ENCODE results near the gene DCTD.
A peak's percentile ranks its signal among the peaks of the same experiment; 100 is the strongest.

Gene DCTD

DNA sequence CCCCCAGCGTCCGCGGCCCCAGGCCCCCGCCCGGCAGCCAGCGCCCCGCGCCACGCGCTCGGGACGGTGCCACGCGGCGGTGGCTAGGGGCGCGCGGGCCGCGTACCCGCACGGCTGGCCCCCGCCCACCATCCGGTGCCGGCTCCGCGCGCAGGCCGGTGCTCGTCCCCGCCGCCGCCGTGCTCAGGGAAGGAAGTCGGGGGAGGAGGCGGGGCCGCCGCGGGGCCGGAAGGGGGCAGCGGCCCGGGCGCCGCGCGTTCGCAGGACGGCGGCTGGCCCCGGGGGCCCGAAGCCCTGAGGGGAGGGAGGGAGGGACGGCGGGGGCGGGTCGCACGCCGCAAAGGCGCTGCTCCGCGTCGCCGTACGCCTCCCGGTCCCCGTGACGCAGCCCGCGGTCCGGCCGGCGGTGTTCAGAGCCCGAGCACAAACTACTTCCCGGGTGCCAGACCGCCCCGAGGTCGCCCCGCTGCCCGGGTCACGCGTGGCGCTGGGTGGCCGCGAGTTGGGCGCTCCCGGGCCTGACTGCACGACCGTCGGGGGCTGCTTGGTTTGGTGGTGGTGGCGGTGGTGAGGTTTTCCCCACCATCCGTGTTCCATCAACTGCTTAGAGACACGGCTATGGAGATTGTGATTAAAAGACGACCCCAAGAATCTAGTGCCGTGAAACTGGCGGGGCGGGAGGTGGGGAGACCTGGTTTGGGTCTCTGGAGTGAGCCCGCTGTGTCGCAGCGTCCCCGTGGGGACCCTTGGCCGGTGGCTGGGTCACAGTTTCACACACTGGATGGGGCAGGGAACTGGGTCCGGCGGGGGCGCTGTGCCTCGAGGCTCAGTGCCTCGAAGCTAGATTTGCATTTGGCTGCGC, at the start of gene DCTD:
Gene DCTD, minus strand, starts transcription at position 205 of the 862 bp plus-strand sequence. CDS start 1,818 bp downstream, outside the sequence.
- peak; percentile 73 for DNase-seq

- DNase-seq: no peak
Measured at GRCh38 chr4:182960746-182961145, 43.6 kb upstream of the DCTD start.

GRCh38 chr4:182960228-182960627, 43.0 kb upstream of the DCTD start:
- DNase-seq: no peak

- DNase-seq: no peak
Measured at GRCh38 chr4:182955411-182955810, 38.2 kb upstream of the DCTD start.

DNA sequence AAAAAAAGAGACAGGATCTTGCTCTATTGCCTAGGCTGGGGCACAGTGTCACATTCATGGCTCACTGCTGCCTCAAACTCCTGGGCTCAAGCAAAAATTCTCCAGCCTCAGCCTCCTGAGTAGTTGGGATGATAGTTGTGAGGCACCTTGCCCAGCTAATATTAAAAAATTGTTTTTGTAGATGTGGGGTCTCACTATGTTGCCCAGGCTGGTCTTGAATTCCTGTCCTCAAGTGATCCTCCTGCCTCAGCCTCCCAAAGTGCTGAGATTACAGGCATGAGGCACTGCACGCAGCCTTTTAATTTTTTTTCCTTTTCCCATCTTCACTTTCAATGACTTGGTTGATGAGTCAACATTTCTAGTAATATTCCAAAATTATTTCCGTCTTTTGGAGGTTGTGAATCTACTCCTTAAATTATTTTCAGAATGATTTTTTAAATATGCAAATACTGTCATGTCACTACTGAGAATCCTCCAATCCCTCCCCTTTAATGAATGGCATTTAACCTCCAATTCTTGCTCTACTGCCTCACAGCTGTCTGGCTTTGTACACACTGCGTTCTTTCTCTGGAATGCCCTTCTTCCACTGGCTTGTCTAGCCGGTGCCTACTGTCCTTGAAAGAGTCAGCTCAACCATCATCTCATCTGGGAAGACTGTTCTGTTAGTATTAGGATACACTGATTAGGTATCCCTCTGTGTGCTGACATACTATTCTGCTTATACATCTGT, 27.5 kb upstream of the DCTD start:
- DNase-seq: no peak

DNA sequence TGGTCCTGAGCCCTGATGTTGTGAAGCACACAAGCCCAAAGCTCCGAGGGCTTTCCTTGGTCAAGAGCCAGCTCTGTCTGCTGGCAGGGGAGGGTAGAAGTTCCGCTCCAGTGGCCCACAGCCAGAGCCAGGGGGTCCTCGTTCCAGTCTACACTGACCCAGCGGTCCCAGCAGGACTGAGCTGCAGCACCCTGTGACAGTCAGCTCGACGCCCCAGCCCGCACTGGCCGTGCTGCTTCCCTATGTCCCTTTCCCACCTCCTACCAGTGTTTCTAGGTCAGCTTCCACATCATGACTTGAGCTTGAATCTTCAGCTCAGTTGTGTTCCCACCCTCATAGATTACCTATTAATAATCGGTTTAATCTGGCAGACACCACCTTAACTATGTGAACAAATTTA, 22.5 kb upstream of the DCTD start:
- DNase-seq: no peak

GRCh38 chr4:182938205-182938645, 21.0 kb upstream of the DCTD start:
- peak; percentile 40 for DNase-seq

GRCh38 chr4:182937268-182938204, 20.4 kb upstream of the DCTD start:
- no peak for DNase-seq

GRCh38 chr4:182932651-182933050, 15.5 kb upstream of the DCTD start:
- DNase-seq: no peak

DNA sequence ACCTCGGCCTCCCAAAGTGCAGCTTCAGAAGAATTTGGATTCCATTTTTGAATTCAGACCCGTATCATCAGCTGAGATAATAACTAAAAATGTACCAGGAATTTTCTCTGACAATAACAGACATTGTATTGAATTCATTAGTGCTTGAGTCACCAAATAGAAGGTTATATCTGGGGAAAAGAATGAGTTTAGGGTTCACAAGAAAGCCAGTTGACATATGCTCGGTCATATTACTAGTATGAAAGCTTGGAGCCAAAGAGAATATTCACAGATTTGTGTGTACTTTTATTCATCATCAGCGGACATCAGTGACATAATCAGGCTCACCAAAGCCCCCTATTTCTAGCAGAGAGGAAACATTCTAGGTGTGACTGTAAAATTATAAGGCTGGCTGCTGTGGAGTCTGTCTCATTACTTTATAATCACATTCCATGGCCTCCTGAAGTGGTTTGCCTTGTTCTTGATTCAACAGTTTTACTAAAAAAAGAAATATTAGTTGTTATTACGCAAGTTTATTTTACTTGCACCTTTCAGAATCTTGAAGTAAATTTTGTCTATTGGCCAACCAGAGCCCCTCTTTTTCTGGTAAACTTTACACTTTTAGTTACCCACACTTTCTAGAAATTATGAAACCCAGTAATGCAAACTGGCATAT, 14.6 kb upstream of the DCTD start:
- no peak for DNase-seq

GRCh38 chr4:182930889-182931288, 13.7 kb upstream of the DCTD start:
- no peak for DNase-seq

DNA sequence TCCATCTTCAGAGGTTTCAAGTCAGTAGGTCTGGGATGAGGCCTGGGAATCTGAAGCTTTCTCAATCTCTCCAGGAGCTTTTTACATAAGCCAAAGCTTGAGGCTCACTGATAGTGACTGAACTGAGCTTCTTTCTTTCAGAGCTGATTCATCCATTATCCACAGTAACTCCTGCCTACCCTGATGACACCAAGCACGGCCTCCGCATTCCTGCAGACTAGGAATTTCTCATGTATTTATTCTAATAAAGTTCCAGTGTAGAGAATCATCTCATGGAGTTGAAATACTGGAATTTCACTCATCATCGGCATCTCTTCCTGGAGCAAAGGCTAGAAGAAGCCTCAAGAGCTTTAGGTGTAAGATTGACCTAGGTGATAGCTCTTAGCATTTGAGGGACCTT, 12.1 kb upstream of the DCTD start:
- no peak for DNase-seq

- no peak for DNase-seq
Measured at GRCh38 chr4:182928061-182928460, 10.9 kb upstream of the DCTD start.

- DNase-seq: no peak
Measured at GRCh38 chr4:182927505-182927904, 10.3 kb upstream of the DCTD start.

DNA sequence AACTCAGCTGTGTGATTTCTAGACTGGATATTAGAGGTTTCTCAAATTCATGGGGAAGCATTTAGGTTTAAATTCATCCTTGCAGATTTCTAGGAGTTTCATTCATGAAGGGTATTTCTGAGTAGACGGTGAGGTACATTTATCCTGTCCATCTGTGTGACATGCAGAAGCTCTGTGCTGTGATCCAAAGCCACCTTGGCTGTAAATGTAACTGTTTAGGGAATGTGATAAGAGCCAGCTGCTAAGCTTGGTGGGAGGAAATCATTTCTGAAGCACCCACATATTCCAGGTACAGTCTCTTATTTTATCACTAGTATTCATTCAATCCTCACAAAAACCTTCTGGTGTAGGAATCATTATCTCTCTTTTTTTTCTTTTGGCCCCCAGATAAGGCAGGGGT, 8.7 kb upstream of the DCTD start:
- DNase-seq: no peak

- peak; percentile 24 for DNase-seq
Measured at GRCh38 chr4:182925298-182925757, 8.1 kb upstream of the DCTD start.

GRCh38 chr4:182924497-182924896, 7.3 kb upstream of the DCTD start:
- no peak for DNase-seq

DNA sequence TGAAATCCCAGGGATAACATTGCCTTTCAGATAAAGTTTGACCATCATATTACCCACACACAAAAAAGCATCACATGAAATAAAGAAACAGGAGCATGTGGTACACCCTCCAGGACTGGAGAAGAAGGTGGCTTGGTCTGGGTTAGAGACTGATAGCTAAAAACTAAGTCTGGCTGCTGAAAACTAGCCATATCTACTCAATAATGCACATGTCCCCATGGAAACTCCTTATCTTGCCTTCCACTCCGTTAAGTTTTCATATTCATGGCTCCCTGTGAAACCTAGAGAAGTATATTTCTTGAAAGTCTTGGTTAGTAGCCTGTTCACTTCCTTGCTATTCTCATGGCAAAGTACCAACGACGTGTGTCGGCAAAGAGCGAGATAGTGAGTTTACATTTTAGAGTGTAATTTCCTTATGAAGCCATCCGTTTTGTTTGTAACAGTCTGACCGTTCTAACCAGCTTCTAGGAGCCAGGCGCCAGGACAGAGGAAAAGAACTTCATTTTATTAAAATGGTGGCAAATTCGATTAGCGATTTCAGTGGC, 6.7 kb upstream of the DCTD start:
- DNase-seq: no peak

DNA sequence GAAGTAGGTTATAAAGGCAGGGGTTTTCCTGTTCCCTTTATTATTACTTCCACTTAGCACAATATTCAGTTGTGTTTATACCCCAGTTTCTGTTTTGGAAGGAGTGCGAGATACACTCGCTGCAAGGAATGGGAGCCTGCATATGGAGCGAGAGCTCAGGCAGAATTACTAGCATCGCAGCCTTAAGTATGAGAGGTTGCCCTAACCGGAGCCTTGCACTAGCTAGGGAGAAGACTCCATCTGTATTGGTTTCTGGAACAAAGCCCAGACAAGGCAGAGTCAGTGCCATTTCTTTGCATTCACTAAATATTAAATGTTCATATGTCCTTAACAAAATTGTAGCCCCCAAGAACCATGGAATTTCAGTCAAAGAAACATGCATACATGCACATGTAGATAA, 6.2 kb upstream of the DCTD start:
- no peak for DNase-seq

DNA sequence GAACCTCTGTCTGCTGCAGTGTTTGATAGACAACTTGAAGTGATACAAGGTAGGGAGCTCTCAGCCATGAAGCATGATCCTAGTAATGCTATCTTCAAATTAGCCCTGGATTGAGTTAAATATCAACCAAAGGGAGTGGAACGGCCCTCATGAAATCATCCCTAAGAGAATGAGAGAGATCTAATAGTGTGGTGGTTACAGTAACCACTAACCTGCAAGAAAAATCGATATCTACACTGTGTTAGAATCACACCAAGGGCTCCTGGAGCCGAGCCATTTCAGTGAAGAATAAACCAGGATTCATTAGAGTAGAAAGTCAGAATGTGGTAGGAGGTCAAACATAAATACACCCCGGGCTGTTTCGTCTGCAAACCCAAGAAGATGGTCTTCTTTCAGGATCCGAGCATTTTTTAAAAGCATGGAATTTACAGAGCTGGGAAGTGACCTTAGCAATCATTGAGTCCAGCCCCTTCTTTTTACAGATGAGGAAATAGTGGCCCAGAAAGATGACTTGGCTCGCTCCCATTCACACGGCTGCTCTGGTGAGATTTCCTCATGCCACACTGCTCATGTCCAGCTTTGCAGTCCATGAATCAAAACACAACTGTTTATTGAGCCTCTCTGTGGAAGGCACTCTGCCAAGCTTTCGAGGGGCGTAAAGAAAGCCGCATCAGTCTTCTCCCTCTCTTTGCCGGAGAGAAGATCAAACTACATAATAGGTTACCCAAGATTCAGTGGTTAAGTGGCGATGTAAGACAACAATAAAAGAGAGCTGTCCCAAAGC, 5.5 kb upstream of the DCTD start:
- no peak for DNase-seq

GRCh38 chr4:182921608-182922007, 4.4 kb upstream of the DCTD start:
- no peak for DNase-seq
